GM12874 (cell line): ENCODE measurements around the gene RASL12.

Experiments used
- CTCF ChIP-seq: IDR thresholded peaks from 2 replicates; pipeline ENCODE4 v1.5.1; 2011; ENCODE audit warnings: low read depth, mild to moderate bottlenecking, control low read depth, low read length, moderate library complexity; ENCODE audit not compliant: insufficient read depth

RASL12 gene

GRCh38 chr15:65082303-65082953 lies 14.6 kb upstream of the RASL12 start:
- TF ChIP-seq CTCF, result no peak

DNA sequence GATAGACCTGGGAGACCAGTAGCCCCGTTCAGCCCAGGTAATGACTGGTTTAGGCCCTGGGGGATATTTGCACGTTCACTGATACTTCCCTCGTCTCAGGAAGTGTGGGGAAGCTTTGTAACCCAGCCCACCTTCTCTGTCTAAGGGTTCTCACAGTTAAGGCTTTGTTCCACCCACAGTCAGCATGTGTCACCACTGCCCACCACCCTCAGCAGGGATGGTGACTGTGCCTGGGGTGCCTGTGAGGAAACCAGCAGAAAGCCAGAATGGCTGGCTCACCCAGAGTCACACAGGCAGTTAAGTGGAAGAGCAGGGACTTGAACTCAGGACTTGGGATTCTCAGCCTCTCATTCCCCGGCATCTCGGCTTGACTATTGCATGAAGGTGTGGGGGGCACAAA lies 14.0 kb upstream of the RASL12 start:
- TF ChIP-seq CTCF, result no peak

- no peak for TF ChIP-seq CTCF
Observed at GRCh38 chr15:65081270-65081669, 13.5 kb upstream of the RASL12 start.

DNA sequence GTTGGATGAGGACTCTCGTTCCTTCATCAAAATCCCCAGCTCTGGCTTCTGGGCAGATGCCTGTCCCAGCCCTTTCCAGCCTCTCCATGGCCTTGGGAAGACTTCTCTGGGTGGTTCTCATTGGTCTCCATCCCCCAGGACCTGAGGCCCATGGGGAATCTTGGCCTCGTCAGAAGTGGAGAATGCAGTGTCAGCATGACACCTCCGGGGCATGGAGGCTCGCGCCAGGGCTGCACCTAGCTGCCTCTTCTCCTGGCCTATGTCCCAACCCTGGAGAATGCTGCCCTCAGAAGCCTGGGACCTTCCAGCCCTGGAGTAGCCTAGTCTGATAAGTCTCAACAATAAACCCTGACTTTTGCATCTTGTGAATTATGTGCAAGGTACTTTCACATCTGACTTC lies 11.8 kb upstream of the RASL12 start:
- no peak for TF ChIP-seq CTCF

DNA sequence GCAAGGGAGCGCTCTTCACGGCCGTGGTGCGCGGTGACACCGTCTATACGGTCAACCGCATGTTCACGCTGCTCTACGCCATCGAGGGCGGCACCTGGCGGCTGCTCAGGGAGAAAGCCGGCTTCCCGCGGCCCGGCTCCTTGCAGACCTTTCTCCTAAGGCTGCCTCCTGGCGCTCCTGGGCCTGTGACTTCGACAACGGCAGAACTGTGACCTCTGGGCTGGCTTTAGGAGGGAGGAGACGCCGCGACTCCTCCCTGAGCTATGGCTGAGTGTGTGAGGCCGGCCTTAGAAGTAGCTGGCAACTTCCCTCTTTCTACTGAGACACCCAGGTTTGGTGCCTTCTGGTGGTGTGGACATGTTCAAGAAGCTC lies 10.2 kb upstream of the RASL12 start:
- no peak for TF ChIP-seq CTCF

DNA sequence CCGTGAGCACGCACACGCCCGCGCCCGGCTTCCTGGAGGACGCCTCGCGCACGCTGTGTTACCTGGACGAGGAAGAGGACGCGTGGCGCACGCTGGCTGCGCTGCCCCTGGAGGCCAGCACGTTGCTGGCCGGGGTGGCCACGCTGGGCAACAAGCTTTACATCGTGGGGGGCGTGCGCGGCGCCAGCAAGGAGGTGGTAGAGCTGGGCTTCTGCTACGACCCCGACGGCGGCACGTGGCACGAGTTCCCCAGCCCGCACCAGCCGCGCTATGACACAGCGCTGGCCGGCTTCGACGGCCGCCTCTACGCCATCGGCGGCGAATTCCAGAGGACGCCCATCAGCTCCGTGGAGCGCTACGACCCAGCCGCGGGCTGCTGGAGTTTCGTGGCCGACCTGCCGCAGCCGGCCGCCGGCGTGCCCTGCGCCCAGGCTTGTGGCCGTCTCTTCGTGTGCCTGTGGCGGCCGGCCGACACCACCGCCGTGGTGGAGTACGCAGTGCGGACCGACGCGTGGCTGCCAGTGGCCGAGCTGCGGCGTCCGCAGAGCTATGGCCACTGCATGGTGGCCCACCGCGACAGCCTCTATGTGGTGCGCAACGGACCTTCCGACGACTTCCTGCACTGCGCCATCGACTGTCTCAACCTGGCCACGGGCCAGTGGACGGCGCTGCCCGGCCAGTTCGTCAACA lies 9.6 kb upstream of the RASL12 start:
- TF ChIP-seq CTCF, result no peak

DNA sequence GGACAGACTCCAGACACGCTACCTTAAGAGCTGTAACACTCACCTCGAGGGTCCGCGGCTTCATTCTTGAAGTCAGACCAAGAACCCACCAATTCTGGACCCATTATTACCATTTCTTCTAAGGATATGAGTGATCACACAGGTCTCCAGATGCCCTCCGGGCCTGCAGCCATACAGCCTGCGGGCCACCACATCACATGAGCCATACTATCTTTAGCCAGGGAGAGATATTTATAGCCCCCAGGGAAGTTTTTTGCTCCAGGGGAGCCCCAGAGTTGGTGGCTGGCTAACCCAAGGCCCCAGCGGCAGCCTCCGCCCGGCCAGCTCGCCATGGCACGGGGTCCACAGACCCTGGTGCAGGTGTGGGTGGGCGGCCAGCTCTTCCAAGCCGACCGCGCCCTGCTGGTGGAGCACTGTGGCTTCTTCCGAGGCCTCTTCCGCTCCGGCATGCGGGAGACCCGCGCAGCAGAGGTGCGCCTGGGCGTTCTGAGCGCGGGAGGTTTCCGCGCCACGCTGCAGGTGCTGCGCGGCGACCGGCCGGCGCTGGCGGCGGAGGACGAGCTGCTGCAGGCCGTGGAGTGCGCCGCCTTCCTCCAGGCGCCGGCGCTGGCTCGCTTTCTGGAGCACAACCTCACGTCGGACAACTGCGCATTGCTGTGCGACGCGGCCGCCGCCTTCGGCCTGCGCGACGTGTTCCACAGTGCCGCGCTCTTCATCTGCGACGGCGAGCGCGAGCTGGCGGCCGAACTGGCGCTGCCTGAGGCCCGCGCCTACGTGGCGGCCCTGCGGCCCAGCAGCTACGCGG lies 8.9 kb upstream of the RASL12 start, which contains the start of gene KBTBD13:
TSS of gene KBTBD13 (plus strand) at position 261 of the 805 bp plus-strand sequence. CDS start at position 331, 70 bp downstream.
- TF ChIP-seq CTCF, result no peak
